Measurements from ENCODE around the gene COLGALT1.

GRCh38 chr19:17527326-17527725, 28.1 kb upstream of the COLGALT1 start:
- no peak for TF ChIP-seq CTCF (IDR thresholded peaks at IDR 0.05; ENCODE audit: low read depth, low read length)
- no peak for TF ChIP-seq POLR2A (IDR thresholded peaks at IDR 0.05; ENCODE audit: extremely low read depth, insufficient read length)

Data from NB4 (cell line).